Endothelial cell (in vitro differentiated cells): ENCODE results near the gene GOLGA8F. TPM values are rescaled to one million over a fixed set of nuclear protein-coding genes. Genes with fewer than 3 reads are reported as not detected.
"Not testable (repeated sequence)": the region's sequence is repeated elsewhere in the genome, so short reads cannot be mapped to it uniquely, and the experiment has no call there.

ENCODE experiments used
- DNase-seq: peaks from one replicate; pipeline ENCODE4 v3.0.0; 2021; ENCODE audit warnings: low spot score
- H3K27ac Mint-ChIP-seq: one replicate; pipeline ENCODE4 v1.8.0; 2021; ENCODE audit warnings: mixed read lengths, inconsistent platforms; ENCODE audit not compliant: unreplicated experiment
- H3K27me3 Mint-ChIP-seq: one replicate; pipeline ENCODE4 v1.8.0; 2021; ENCODE audit warnings: mild to moderate bottlenecking, moderate library complexity, mixed read lengths, inconsistent platforms; ENCODE audit not compliant: unreplicated experiment
- H3K36me3 Mint-ChIP-seq: one replicate; pipeline ENCODE4 v1.8.0; 2021; ENCODE audit warnings: mild to moderate bottlenecking, low read depth, mixed read lengths, inconsistent platforms; ENCODE audit not compliant: unreplicated experiment
- H3K4me1 Mint-ChIP-seq: one replicate; pipeline ENCODE4 v1.8.0; 2021; ENCODE audit warnings: mild to moderate bottlenecking, mixed read lengths, inconsistent platforms; ENCODE audit not compliant: unreplicated experiment
- H3K4me3 Mint-ChIP-seq: one replicate; pipeline ENCODE4 v1.8.0; 2021; ENCODE audit warnings: mild to moderate bottlenecking, mixed read lengths, inconsistent platforms; ENCODE audit not compliant: unreplicated experiment
- H3K9me3 Mint-ChIP-seq: one replicate; pipeline ENCODE4 v1.8.0; 2021; ENCODE audit warnings: mixed read lengths, inconsistent platforms; ENCODE audit not compliant: unreplicated experiment
- long read RNA-seq: library from polyadenylated mRNA; unstranded; transcript quantifications from one replicate; pipeline ENCODE4 v2.0.0, GENCODE V29; 2020; ENCODE audit not compliant: unreplicated experiment
- microRNA-seq: library from miRNA; unstranded; fragments of <30 nt; microRNA quantifications from one replicate; pipeline ENCODE4, GENCODE V29; 2020; ENCODE audit not compliant: unreplicated experiment
- total RNA-seq: library from RNA; stranded (reverse); fragmentation: NEBNext Ultra II Directional; extraction: Animal tissue kit (Norgen Biotek cat#: 25700); gene quantifications from one replicate; pipeline ENCODE4 v1.2.1, GENCODE V29; 2021; ENCODE audit not compliant: unreplicated experiment

The GOLGA8F gene
- total RNA-seq: not detected
- long read RNA-seq: 0 reads

DNA sequence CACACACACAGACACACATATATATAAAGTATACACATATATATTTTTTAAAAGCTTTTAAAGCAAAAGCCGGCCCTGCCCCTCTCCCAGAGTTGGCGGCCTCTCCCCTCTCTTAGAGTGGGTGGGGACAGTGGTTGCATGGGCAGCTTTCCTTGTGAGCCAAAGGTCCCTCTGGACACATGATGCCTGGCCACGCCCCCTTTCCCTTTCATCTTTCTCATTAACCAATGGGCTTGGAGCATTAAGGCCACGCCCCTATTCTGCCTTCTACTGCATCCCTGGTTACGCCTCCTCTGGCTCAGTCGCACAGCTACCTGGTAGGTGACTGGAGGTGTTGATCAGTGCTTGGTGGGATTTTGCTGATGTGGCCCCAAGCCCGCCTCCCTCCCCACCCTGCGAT is at the start of gene GOLGA8F:
Gene GOLGA8F (plus strand): TSS at position 301 of the 400 bp plus-strand sequence. CDS start 98 bp downstream, at position 399.
- H3K27ac Mint-ChIP-seq, H3K27me3 Mint-ChIP-seq, H3K36me3 Mint-ChIP-seq, H3K9me3 Mint-ChIP-seq, H3K4me1 Mint-ChIP-seq, H3K4me3 Mint-ChIP-seq, DNase-seq: not testable (repeated sequence)

DNA sequence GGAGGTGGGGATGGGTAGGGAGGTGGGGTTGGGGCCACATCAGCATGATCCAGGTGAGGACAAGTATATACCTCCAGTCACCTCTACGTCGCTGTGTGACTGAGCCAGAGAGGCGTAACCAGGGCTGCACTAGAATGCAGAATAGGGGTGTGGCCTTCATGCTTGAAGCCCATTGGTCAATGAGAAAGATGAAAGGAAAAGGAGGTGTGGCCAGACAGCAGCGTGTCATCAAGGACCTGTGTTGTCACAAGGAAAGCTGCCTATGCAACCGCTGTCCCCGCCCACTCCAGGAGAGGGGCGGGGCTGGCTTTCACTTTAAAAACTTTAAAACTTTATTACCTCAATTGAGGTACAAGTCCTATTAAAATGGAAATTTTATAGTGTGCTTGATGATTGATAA is 20.5 kb upstream of the GOLGA8F start, which contains the start of gene GOLGA6L24:
Gene GOLGA6L24 (minus strand): TSS at position 101 of the 400 bp plus-strand sequence. CDS start 61 bp downstream, at position 40.
- not testable (repeated sequence) for H3K27ac Mint-ChIP-seq, H3K27me3 Mint-ChIP-seq, H3K4me1 Mint-ChIP-seq, H3K36me3 Mint-ChIP-seq, H3K4me3 Mint-ChIP-seq, DNase-seq, H3K9me3 Mint-ChIP-seq

DNA sequence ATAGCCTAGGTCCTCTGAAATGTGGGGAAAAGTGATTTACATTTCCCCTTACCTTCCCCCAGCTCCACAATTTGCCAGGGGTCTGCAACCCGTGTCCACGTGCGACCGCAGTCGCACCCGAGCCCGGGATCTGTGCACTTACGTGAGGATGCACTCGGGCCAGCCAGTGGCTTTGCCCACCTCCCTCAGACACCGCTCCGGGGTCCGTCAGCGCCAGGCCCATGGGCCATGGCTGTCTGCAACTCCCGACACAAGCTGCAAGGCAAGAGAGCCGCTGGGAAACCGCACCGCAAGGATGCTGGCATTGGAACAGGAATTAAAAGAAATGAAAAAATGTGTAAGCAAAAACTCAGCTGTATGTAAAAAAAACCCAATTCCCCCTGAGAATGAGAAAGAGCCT is 13.0 kb upstream of the GOLGA8F start:
- H3K4me3 Mint-ChIP-seq, H3K36me3 Mint-ChIP-seq, H3K9me3 Mint-ChIP-seq, H3K27me3 Mint-ChIP-seq, H3K27ac Mint-ChIP-seq, DNase-seq, H3K4me1 Mint-ChIP-seq: not testable (repeated sequence)

- not testable (repeated sequence) for H3K27ac Mint-ChIP-seq, H3K27me3 Mint-ChIP-seq, H3K9me3 Mint-ChIP-seq, H3K36me3 Mint-ChIP-seq, H3K4me3 Mint-ChIP-seq, DNase-seq, H3K4me1 Mint-ChIP-seq
Observed at GRCh38 chr15:28380053-28380452, 1.6 kb downstream of the GOLGA8F start.

- H3K4me1 Mint-ChIP-seq, H3K27me3 Mint-ChIP-seq, H3K36me3 Mint-ChIP-seq, H3K9me3 Mint-ChIP-seq, DNase-seq, H3K4me3 Mint-ChIP-seq, H3K27ac Mint-ChIP-seq: not testable (repeated sequence)
Observed at GRCh38 chr15:28396022-28396421, 17.6 kb downstream of the GOLGA8F start.

DNA sequence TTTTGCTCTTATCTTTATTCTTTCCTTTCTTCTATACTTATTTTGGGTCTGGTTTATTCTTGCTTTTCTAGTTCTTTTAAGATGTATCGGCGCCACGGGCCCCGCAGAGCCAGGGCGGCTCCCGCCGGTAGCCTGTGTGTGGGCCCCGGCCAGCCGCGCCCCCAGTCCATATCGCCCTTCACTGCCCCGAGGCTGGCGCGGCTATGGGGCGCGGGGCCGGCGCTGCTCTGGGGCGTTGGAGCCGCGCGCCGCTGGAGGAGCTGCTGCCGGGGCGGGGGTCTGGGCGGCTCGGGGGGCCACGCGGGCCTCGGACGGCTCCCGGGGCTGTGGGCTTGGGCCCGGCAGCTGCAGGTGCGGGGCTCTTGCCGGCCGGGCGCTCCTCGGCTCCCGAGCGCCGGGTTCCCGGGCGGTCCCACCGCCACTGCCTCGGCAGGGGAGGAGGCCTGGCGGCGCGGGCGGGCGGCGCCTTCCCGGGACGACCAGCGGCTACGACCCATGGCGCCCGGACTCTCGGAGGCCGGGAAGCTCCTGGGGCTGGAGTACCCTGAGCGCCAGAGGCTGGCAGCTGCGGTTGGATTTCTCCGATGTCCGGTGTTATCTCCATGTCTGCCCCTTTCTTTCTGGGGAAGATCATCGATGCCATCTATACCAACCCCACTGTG is 24.4 kb downstream of the GOLGA8F start:
- H3K27ac Mint-ChIP-seq, H3K36me3 Mint-ChIP-seq, DNase-seq, H3K27me3 Mint-ChIP-seq, H3K4me1 Mint-ChIP-seq, H3K4me3 Mint-ChIP-seq, H3K9me3 Mint-ChIP-seq: not testable (repeated sequence)

DNA sequence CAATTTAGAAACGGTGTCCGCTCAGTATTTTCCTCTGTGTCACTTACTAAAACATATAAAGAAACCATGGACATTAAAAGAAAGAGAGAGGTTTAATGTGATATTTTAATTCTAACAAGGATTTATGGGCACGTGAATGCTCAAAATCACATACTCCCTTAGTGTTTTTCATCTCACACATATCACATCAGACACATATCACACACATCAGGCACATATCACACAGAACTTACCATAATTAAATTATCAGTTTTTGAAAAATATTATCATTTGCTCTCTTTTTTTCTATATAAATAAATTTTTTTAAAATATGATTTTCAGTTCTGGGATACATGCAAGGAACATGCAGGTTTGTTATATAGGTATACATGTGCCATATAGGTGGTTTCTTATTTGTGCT is 42.0 kb downstream of the GOLGA8F start:
- H3K27me3 Mint-ChIP-seq, H3K9me3 Mint-ChIP-seq, H3K4me3 Mint-ChIP-seq, DNase-seq, H3K27ac Mint-ChIP-seq, H3K36me3 Mint-ChIP-seq, H3K4me1 Mint-ChIP-seq: not testable (repeated sequence)

DNA sequence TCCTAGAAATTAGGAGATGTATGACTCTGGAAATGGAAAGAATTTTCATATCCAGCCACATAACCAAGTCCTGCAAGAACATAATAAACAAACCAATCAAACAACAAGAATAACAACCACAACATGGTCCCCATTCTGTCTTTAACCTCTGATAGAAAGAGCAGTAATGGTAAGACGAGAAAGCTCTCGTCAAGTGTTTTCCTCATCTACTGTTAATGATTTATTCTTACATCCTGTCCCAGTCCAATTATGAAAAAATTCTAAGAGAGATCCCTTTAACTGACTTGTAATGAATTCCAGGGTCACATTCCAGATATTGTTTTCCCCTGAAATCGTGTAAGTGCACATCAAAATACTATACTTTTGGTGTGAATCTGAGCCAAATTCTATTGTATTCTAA is 57.1 kb downstream of the GOLGA8F start:
- H3K27me3 Mint-ChIP-seq, H3K4me3 Mint-ChIP-seq, H3K4me1 Mint-ChIP-seq, H3K9me3 Mint-ChIP-seq, H3K27ac Mint-ChIP-seq, H3K36me3 Mint-ChIP-seq, DNase-seq: not testable (repeated sequence)

Small RNA genes within 50 kb of the gene (microRNA-seq; reads per million reads assigned to microRNA genes)
- not detected for gene MIR4509-2

Other genes starting within 250 kb of the GOLGA8F start
- gene HERC2, start 56.5 kb upstream of the GOLGA8F start, total RNA-seq: 84.6 TPM
- gene GOLGA6L24, start 20.6 kb upstream of the GOLGA8F start, total RNA-seq: not detected
- not detected for gene GOLGA8G, start 154.3 kb downstream of the GOLGA8F start, total RNA-seq
- gene GOLGA6L25, start 174.9 kb downstream of the GOLGA8F start, total RNA-seq: not detected